Stimulated activated CD8-positive, alpha-beta memory T cell treated with anti-CD3 and anti-CD28 coated beads, Interleukin-4, amount 100 ng/mL, for 1 hour (primary cell): ENCODE results near the gene BBS1.
"Not testable (repeated sequence)": the region's sequence is repeated elsewhere in the genome, so short reads cannot be mapped to it uniquely, and the experiment has no call there.

Experiments
- DNase-seq, 2 donors: peaks; one replicate each; pipeline ENCODE4 v3.0.0-alpha.2; 2020; ENCODE audit warnings: low read depth in 2 of 2, low spot score in 1 of 2

The BBS1 gene

GRCh38 chr11:66523611-66524010 is 13.2 kb downstream of the BBS1 start:
- DNase-seq, result no peak

DNA sequence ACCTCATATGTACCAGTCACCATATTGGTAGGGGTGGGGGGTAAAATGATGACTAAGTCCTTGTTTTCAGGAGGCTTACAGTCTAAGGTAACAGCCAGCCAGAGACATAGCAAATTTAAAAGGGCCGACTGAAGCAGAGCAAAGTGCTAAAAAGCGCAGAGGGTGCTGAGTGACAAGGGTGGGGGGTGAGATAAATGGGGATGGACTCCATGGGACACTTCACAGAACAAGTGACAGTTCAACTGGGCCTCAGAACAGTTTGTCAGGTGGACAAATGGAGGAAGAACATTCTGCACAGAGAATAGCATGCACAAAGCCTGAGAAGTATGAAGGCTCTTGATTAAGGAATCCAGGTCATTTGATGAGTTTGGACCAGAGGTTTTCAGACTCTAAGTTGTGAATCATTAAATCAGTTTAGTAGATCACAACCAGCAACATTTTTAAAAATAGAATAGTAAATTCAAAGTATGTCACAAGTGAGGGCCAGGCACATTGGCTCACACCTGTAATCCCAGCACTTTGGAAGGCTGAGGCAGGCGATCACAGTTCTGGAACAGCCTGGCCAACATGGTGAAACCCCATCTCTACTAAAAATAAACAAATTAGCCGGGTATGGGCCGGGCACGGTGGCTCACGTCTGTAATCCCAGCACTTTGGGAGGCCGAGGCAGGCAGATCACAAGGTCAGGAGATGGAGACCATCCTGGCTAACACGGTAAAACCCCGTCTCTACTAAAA is 14.0 kb downstream of the BBS1 start:
- DNase-seq, result no peak

- DNase-seq, result no peak
Observed at GRCh38 chr11:66529069-66529468, 18.6 kb downstream of the BBS1 start.

DNA sequence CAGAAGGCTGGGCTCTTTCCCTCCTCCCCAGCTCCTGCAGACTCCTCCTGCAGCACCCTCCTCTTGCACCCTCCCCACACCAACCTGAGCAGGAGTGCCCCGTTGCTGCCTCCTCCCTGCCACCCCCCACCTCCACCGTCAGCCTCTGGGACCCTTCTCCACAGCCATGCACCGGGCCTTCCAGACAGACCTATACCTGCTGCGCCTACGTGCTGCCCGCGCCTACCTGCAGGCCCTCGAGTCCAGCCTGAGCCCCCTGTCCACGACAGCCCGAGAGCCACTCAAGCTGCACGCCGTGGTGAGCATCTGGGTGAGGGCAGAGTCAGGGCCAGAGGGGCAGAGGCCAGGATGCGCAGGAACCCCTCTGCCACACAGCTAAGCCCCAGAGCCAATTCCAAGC is 19.2 kb downstream of the BBS1 start:
- no peak for DNase-seq

GRCh38 chr11:66530927-66531709 is 20.7 kb downstream of the BBS1 start:
- no peak for DNase-seq

DNA sequence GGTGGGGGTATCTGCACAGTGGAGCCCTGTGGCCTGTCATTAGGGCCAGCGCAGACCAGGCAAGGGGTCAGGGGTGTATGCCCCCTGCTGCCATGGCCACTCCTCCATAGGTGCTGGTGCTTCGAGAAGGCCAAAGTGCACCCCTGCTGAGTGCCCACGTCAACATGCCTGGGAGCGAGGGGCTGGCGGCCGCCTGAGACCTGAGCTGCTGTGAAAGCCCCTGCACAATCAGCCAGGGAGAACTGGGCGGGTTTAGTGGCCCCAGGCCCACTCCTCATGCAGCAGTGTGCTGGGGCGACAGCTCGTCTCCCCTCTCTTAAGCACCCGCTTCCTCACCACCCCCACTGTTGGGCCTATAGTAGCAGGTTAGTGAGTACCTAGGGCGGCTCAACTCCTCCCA is 21.4 kb downstream of the BBS1 start:
- DNase-seq, result no peak

- no peak for DNase-seq
Observed at GRCh38 chr11:66532784-66533183, 22.3 kb downstream of the BBS1 start.

- DNase-seq, result no peak
Observed at GRCh38 chr11:66539170-66539869, 28.9 kb downstream of the BBS1 start.

- no peak for DNase-seq
Observed at GRCh38 chr11:66539870-66540213, 29.4 kb downstream of the BBS1 start.

GRCh38 chr11:66540598-66540997 is 30.2 kb downstream of the BBS1 start:
- not testable (repeated sequence) for DNase-seq

- DNase-seq, result no peak
Observed at GRCh38 chr11:66541892-66542291, 31.5 kb downstream of the BBS1 start.

GRCh38 chr11:66542362-66542761 is 31.9 kb downstream of the BBS1 start:
- DNase-seq, result no peak

DNA sequence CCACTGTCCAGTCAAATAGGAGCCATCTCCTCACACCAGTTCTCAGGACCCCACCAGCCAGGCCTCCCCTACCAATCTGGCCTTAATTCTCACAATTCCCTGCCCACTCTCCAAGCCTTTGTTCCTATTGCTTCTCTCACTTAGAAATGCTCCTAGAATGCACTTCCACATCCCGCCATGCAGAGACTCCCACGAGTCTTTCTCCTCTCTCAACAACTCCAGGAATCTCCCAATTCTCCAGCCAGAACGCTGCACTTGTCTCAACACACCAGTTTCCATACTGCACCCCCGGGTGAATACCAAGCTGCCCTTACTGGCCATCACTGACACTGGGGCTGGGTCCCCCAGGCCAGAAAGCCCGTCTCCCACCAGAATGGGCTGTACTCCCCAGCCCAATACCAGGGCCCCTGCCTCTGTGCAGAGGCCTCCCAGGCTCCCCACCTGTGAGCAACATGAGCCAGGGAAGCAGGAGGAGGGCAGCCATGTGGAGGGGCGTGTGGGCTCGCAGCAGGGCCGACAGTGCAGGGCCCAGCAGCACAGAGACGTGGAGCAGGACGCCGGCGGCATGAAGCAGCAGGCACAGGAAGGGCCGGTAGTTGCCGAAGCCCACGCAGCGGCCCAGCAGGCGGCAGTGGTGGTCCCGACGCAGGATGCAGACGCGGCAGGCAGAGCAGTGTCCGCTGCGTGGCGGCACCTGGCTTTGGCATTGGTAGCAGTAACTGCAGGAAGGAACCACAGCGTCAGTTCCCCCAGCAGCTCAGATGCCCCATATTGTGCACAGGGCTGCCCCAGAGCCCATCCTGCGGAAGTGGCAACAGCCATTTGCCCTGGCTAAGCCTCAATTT is 33.0 kb downstream of the BBS1 start:
- peak; percentile 43 to 49 for DNase-seq

DNA sequence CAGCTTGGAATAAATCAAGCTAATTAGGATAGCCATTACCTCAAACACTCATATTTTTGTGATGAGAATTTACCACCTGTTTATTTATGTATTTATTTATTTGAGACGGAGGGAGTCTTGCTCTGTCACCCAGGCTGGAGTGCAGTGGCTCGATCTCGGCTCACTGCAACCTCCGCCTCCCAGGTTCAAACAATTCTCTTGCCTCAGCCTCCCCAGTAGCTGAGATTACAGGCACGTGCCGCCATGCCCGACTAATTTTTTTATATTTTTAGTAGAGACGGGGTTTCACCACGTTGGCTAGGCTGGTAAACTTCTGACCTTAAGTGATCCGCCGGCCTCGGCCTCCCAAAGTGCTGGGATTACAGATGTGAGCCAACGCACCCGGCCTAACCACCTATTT is 34.5 kb downstream of the BBS1 start:
- DNase-seq, result not testable (repeated sequence)

DNA sequence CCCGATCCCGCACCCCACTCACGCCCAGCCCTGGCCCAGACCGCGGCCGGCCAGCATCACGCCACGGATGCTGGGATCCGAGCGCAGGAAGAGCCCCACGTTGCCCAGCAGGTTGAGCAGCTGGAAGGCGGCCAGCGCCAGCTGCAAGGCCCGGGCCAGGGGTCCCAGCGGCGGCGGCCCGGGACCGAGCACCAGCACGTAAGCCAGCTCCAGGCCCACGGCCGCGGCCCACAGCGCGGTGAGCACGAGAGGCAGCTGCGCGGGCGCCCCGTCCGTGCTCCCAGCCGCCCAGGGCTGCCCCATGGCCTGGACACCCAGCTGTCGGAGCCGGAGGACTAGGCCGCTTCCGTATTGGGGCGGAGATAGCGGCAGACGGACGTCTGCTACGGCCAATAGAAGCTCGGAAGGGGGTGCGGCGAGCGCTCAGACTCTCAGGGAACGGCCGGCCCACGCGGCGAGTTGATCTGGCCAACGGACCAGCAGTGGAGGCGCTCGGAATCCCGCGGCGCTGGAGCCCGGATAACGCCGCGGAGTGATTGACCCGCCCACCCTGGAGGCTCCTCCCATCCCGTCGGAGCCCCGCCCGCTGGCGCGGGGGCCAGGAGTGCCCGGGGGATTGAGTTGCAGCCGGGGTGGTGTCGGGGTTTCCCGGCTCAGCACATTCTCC is 35.4 kb downstream of the BBS1 start, which contains the start of gene ZDHHC24:
TSS of gene ZDHHC24 (minus strand) at position 348 of the 667 bp plus-strand sequence. CDS start at position 303, 45 bp downstream.
- peak; percentile 42 to 58 for DNase-seq

GRCh38 chr11:66546368-66546965 is 36.0 kb downstream of the BBS1 start, which contains the start of gene ACTN3:
ACTN3 (plus strand) TSS chr11:66546903; CDS start chr11:66546938, 35 bp downstream.
- DNase-seq, result no peak

GRCh38 chr11:66546966-66547661 is 36.7 kb downstream of the BBS1 start:
- no peak for DNase-seq

DNA sequence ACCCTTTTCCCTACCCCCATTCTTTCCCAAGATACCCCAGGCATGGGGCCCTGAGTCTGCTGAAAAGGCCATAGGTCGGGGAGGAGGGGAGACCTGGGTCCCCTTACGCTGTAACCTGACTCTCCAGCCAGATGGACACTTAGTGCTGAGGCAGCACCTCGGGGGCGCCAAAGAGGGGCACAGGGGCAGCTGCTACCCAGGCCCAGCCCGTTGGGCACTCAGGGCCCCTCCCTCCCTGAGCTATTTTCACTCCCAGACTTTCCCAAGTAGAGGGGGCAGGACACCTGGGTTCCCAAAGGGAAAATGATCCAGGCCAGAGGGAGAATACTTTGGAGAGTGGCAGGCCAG is 37.2 kb downstream of the BBS1 start:
- DNase-seq, result no peak

DNA sequence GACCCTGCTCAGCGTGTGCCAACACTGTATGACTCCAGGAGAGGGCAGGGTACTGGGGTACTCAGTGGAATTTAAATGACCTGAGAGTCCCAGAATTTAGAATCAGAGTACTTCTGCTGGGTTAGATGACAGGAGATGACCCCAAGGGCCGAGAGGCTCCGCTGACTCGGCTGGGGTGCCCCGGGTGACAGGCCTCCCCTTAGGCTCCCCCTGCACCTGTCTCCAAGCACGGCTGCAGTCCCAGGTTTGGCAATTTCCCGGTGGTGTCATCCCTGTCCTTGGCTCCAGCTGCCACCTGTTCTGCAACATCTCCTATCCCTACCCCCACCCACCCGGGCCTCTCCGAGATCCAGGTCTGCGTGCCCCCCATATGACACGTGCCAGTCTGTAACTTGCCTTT is 37.6 kb downstream of the BBS1 start:
- DNase-seq, result no peak
